Temporal lobe (tissue), 2 donors: ENCODE results near the gene ARMH3. TPM values are rescaled to one million over a fixed set of nuclear protein-coding genes. Genes with fewer than 3 reads are reported as not detected.

ENCODE experiments used
- small RNA-seq: library from RNA; depleted of rRNA; stranded (forward); fragments of <200 nt; gene quantifications from one replicate; pipeline ENCODE3, GENCODE V24; 2014; ENCODE audit warnings: low replicate concordance
- total RNA-seq: library from RNA; depleted of rRNA; stranded (reverse); fragments of >200 nt; gene quantifications from one replicate; pipeline ENCODE4 v1.2.3, GENCODE V29; 2014

Gene ARMH3
- total RNA-seq, 1 donor from 2014 or later = 17.0 TPM

Small RNA genes lying within 50 kb of the gene (small RNA-seq; reads per million reads assigned to genes)
- gene AL500527.1 = not detected
- not detected for gene AL500527.2
- gene RF00017 = not detected
- gene RF00019 = not detected

Other genes with a start within 250 kb of the ARMH3 start
- gene OGA, start 237.7 kb downstream of the ARMH3 start, total RNA-seq = 328 TPM
- gene KCNIP2, start 212.4 kb downstream of the ARMH3 start, total RNA-seq = 7.9 TPM
- 14.8 TPM for gene HPS6, start 9.2 kb upstream of the ARMH3 start, total RNA-seq
- gene LDB1, start 64.2 kb upstream of the ARMH3 start, total RNA-seq = 50.2 TPM
- gene PPRC1, start 76.9 kb upstream of the ARMH3 start, total RNA-seq = 8.4 TPM
- gene NOLC1, start 96.2 kb upstream of the ARMH3 start, total RNA-seq = 33.4 TPM
- not detected for gene ELOVL3, start 170.1 kb upstream of the ARMH3 start, total RNA-seq
- gene PITX3, start 185.3 kb upstream of the ARMH3 start, total RNA-seq = not detected
- gene GBF1, start 189.4 kb upstream of the ARMH3 start, total RNA-seq = 23.1 TPM